ENCODE measurements around the gene FTCD. TPM values are rescaled to one million over a fixed set of nuclear protein-coding genes. Genes with fewer than 3 reads are reported as not detected.

The FTCD gene
- total RNA-seq, 1 experiment from 2014 or later: 0.40 TPM

DNA sequence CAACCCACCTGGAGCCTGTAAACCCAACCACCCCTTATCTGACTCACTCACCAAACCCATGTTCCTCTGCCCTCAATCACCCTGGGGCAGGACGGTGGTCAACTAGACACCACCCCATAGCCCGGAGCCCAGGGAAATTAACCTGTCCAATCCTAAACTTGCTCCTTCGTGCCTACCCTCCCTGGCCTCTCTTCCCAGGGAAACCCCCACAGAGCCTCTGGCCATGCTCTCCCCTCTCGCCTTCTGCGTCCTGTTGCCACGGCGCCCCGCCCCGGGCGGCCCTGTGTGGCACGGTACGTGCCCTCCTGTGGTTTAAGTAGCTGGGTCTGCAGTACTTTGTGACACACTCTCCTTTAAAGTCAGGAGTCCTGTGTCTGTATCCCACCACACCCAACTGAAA lies 4.0 kb upstream of the FTCD start:
- TF ChIP-seq EZH2 (IDR thresholded peaks at IDR 0.05; ENCODE audit: low read length, unreplicated experiment): no peak
- TF ChIP-seq EZH2phosphoT487 (IDR thresholded peaks at IDR 0.05; ENCODE audit: borderline replicate concordance, low read length): no peak
- TF ChIP-seq, protein P1, sequence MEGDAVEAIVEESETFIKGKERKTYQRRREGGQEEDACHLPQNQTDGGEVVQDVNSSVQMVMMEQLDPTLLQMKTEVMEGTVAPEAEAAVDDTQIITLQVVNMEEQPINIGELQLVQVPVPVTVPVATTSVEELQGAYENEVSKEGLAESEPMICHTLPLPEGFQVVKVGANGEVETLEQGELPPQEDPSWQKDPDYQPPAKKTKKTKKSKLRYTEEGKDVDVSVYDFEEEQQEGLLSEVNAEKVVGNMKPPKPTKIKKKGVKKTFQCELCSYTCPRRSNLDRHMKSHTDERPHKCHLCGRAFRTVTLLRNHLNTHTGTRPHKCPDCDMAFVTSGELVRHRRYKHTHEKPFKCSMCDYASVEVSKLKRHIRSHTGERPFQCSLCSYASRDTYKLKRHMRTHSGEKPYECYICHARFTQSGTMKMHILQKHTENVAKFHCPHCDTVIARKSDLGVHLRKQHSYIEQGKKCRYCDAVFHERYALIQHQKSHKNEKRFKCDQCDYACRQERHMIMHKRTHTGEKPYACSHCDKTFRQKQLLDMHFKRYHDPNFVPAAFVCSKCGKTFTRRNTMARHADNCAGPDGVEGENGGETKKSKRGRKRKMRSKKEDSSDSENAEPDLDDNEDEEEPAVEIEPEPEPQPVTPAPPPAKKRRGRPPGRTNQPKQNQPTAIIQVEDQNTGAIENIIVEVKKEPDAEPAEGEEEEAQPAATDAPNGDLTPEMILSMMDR (conservative IDR thresholded peaks at IDR 0.05; ENCODE audit: low read depth, low read length): no peak
- ATAC-seq (peak; percentile 48), DNase-seq (no peak)
- no peak overlapping the region for H3K4me3 ChIP-seq (ENCODE audit: low read length)
- no peaks in the 10 kb centered on the region for H3K9me3 ChIP-seq (ENCODE audit: low read length)
- intact Hi-C loops (cut with micrococcal nuclease): no loop called here
- CTCF ChIA-PET: no interaction called here
- no peak overlapping the region for H3K27ac ChIP-seq (ENCODE audit: low read length)
- H3K9ac ChIP-seq (ENCODE audit: low read length): no peak overlapping the region
- POLR2A ChIA-PET (ENCODE audit: unreplicated experiment): no interaction called here
- H4K20me1 ChIP-seq (ENCODE audit: low read length): no peaks in the 10 kb centered on the region
- H3K4me1 ChIP-seq (ENCODE audit: insufficient read depth, low read length): no peaks in the 10 kb centered on the region
- H2AFZ ChIP-seq (ENCODE audit: low read length): no peak overlapping the region
- no TSS peak for BruUV-seq (replicated peaks)
- no peaks in the 10 kb centered on the region for H3K79me2 ChIP-seq (ENCODE audit: low read length)
- no peaks in the 10 kb centered on the region for H3K9me2 ChIP-seq (replicated peaks; ENCODE audit: low read length)
- no peak overlapping the region for H3K4me2 ChIP-seq (ENCODE audit: low read length)
- H3K36me3 ChIP-seq (ENCODE audit: low read depth, low read length): no peaks in the 10 kb centered on the region
- H3F3A ChIP-seq (ENCODE audit: low read length, unreplicated experiment): no peaks in the 10 kb centered on the region
- no peaks in the 10 kb centered on the region for H3K27me3 ChIP-seq (ENCODE audit: low read length)

DNA sequence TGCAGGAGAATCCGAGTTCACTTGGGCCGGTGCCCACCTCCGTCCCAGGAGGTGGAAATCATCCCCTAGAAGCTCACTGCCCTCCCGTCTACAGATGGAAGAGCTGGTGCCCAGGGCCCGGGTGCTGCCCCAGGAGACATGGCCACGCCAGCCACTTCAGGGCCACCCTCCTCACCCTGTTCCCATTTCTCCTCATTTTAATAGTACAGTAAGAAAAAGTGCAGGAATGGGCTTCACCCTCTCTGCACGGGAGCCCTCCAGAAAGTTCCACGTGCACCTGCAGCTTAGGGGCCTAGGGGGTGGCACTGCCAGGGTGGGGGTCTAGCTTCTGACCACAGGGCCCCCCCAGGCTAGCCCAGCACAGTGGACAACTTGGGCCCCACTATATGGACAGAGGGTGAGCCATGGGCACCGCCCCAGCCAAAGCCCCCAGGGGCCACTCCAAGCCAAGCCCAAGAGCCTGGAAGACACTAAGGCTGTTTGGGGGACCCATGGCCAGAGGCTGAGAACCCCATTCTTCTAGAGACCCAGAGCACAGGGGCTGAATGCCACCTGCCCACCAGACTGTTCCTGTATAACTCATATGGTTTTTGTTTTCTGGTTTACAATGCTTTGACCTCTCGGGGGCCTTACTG lies 3.4 kb upstream of the FTCD start:
- Histone ChIP-seq H3K4me2 (ENCODE audit: low read length) (no peak overlapping the region), H3K9ac (ENCODE audit: low read length) (no peak overlapping the region), H2AFZ (ENCODE audit: low read length) (no peak overlapping the region), H3F3A (ENCODE audit: low read length, unreplicated experiment) (no peaks in the 10 kb centered on the region), H3K27me3 (ENCODE audit: low read length) (no peaks in the 10 kb centered on the region), H3K4me3 (ENCODE audit: low read length) (no peak overlapping the region), H4K20me1 (ENCODE audit: low read length) (no peaks in the 10 kb centered on the region), H3K4me1 (ENCODE audit: insufficient read depth, low read length) (no peaks in the 10 kb centered on the region), H3K9me2 (replicated peaks; ENCODE audit: low read length) (no peaks in the 10 kb centered on the region), H3K9me3 (ENCODE audit: low read length) (no peaks in the 10 kb centered on the region), H3K27ac (ENCODE audit: low read length) (no peak overlapping the region), H3K36me3 (ENCODE audit: low read depth, low read length) (no peaks in the 10 kb centered on the region), H3K79me2 (ENCODE audit: low read length) (no peaks in the 10 kb centered on the region)
- intact Hi-C loops (cut with micrococcal nuclease): no loop called here
- ATAC-seq (no peak), DNase-seq (no peak)
- TF ChIP-seq EZH2 (IDR thresholded peaks at IDR 0.05; ENCODE audit: low read length, unreplicated experiment): no peak
- TF ChIP-seq EZH2phosphoT487 (IDR thresholded peaks at IDR 0.05; ENCODE audit: borderline replicate concordance, low read length): no peak
- TF ChIP-seq, protein P1 (conservative IDR thresholded peaks at IDR 0.05; ENCODE audit: low read depth, low read length): no peak
- no TSS peak for BruUV-seq (replicated peaks)
- CTCF ChIA-PET: no interaction called here
- POLR2A ChIA-PET (ENCODE audit: unreplicated experiment): no interaction called here

DNA sequence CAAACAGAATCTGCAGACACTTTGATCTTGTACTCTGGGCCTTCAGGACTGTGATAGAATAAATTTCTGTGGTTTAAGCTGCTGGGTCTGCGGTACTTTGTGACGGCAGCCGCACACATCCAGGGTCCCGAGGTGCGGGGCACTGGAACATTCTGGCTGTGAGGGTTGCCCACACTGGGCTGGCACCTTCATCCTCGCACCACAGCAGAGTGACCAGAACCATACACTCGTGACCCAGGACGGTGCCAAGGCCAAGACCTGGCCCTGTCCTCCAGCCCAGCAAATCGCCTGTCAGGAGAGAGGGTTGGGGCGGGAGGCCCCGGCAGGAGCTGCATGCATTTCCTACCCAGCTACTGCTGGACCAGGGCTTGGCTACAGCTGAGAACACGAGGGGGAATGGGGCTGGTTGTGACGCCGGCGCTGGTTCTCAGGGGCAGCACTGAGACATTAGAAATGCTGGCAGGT lies 2.6 kb upstream of the FTCD start:
- H3K36me3 ChIP-seq (ENCODE audit: low read depth, low read length): no peaks in the 10 kb centered on the region
- intact Hi-C loops (cut with micrococcal nuclease): no loop called here
- H3K9ac ChIP-seq (ENCODE audit: low read length): no peak overlapping the region
- H3K27ac ChIP-seq (ENCODE audit: low read length): no peak overlapping the region
- POLR2A ChIA-PET (ENCODE audit: unreplicated experiment): no interaction called here
- no peaks in the 10 kb centered on the region for H4K20me1 ChIP-seq (ENCODE audit: low read length)
- H3K4me1 ChIP-seq (ENCODE audit: insufficient read depth, low read length): 0 out of 2 replicates have a peak, but pooled peaks cover 4% of the 10 kb centered on the region
- no peaks in the 10 kb centered on the region for H3K9me2 ChIP-seq (replicated peaks; ENCODE audit: low read length)
- no peaks in the 10 kb centered on the region for H3F3A ChIP-seq (ENCODE audit: low read length, unreplicated experiment)
- no peak overlapping the region for H3K4me2 ChIP-seq (ENCODE audit: low read length)
- no peaks in the 10 kb centered on the region for H3K27me3 ChIP-seq (ENCODE audit: low read length)
- no peak for ATAC-seq
- no peaks in the 10 kb centered on the region for H3K9me3 ChIP-seq (ENCODE audit: low read length)
- no peaks in the 10 kb centered on the region for H3K79me2 ChIP-seq (ENCODE audit: low read length)
- TF ChIP-seq, protein P1 (conservative IDR thresholded peaks at IDR 0.05; ENCODE audit: low read depth, low read length): no peak
- TF ChIP-seq EZH2phosphoT487 (IDR thresholded peaks at IDR 0.05; ENCODE audit: borderline replicate concordance, low read length) (no peak), EZH2 (IDR thresholded peaks at IDR 0.05; ENCODE audit: low read length, unreplicated experiment) (no peak)
- CTCF ChIA-PET: no interaction called here
- no peak overlapping the region for H2AFZ ChIP-seq (ENCODE audit: low read length)
- no TSS peak for BruUV-seq (replicated peaks)
- no peak overlapping the region for H3K4me3 ChIP-seq (ENCODE audit: low read length)
- DNase-seq: no peak
